Measurements from ENCODE around the gene KCNAB3. TPM values are rescaled to one million over a fixed set of nuclear protein-coding genes. Genes with fewer than 3 reads are reported as not detected.

KCNAB3 gene
- total RNA-seq, 2 donors from 2014 or later, result not detected

DNA sequence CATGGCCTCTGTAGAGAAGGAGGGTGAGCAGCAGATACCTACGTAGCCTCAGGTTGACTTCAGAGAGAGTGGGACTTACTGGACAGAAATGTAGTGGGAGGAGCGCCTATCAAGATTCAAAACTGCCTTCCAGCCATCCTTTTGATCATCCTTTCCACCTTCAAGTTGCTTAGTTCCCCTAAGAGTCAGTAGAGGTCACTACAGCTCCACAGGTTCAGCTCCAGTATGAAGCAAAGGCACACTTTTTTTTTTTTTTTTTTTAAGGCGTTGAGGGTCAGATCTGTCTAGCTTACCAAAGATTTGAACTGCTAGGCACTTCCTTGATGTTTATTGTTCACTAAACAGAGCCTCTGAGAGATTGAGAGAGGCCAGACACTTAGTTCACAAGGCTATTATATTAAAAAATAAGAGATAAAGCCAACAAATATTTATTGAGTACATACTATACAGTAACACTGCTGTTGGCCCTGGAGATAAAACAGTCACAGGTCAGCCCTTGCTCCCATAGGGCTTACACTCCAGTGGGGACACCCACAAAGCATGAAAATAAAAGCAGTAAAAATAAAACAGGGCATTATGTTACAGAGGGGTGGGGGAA lies 16.6 kb downstream of the KCNAB3 start:
- Histone ChIP-seq H3K27me3 (replicated peaks; ENCODE audit: insufficient read depth) (no peaks in the 10 kb centered on the region), H3K9me3 (no peaks in the 10 kb centered on the region), H3K4me1 (ENCODE audit: control insufficient read depth in 1 of 2, low read depth in 2 of 2) (peaks cover 6 to 19% of the 10 kb centered on the region in 2 donors), H3K36me3 (peaks cover 28% of the 10 kb centered on the region), H3K27ac (no peak overlapping the region), H3K4me3 (no peak overlapping the region)
- DNase-seq (ENCODE audit: low spot score) (no peak), ATAC-seq (ENCODE audit: insufficient number of reproducible peaks, low FRiP score, low read depth) (no peak)
- TF ChIP-seq, protein P1, sequence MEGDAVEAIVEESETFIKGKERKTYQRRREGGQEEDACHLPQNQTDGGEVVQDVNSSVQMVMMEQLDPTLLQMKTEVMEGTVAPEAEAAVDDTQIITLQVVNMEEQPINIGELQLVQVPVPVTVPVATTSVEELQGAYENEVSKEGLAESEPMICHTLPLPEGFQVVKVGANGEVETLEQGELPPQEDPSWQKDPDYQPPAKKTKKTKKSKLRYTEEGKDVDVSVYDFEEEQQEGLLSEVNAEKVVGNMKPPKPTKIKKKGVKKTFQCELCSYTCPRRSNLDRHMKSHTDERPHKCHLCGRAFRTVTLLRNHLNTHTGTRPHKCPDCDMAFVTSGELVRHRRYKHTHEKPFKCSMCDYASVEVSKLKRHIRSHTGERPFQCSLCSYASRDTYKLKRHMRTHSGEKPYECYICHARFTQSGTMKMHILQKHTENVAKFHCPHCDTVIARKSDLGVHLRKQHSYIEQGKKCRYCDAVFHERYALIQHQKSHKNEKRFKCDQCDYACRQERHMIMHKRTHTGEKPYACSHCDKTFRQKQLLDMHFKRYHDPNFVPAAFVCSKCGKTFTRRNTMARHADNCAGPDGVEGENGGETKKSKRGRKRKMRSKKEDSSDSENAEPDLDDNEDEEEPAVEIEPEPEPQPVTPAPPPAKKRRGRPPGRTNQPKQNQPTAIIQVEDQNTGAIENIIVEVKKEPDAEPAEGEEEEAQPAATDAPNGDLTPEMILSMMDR (IDR thresholded peaks at IDR 0.05), result peak; percentile 58

DNA sequence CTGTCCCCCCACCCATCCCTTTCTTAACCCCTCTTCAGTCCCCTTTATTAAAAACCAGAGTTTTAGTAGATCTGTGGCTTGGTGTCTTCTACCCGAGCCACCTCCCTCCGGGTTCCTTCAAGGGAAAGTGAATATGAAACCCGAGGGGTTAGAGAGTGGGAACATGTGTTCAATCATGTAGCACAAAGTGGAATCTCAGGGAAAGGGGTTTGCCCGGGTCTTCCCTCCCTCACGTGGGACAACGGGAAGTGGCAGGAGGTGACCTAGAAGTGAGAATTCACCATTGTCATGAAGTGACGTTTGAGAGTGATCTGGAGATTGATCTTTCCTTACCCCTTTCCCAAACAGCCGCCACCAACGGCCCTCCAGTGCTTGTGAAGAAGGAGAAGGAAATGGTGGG lies 18.5 kb downstream of the KCNAB3 start:
- ATAC-seq (ENCODE audit: insufficient number of reproducible peaks, low FRiP score, low read depth) (no peak), DNase-seq (ENCODE audit: low spot score) (no peak)
- TF ChIP-seq, protein P1 (IDR thresholded peaks at IDR 0.05), result no peak
- H3K4me3 ChIP-seq, result no peak overlapping the region
- H3K9me3 ChIP-seq, result no peaks in the 10 kb centered on the region
- no peak overlapping the region for H3K27ac ChIP-seq
- no peaks in the 10 kb centered on the region for H3K27me3 ChIP-seq (replicated peaks; ENCODE audit: insufficient read depth)
- H3K36me3 ChIP-seq, result peaks cover 41% of the 10 kb centered on the region
- H3K4me1 ChIP-seq (ENCODE audit: control insufficient read depth in 1 of 2, low read depth in 2 of 2), result peaks cover 0 to 9% of the 10 kb centered on the region in 2 donors

DNA sequence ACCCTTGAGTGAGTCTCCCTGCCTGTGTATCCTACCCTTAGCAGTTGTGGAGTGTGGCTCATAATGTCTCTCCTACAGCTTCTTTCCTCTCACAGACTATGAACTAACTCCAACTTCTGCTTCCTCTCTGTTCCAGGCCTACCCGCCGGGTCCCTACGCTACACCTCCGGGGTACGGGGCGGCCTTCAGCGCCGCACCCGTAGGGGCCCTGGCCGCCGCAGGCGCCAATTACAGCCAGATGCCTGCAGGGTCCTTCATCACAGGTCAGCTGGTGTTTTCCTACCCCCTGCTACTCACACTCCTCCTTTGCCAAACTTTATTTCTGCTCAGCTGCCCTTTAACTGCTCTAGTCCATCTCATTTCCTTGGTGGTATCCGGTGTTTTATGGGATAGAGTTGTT lies 18.9 kb downstream of the KCNAB3 start:
- H3K4me3 ChIP-seq, result no peak overlapping the region
- no peak for ATAC-seq (ENCODE audit: insufficient number of reproducible peaks, low FRiP score, low read depth)
- peaks cover 45% of the 10 kb centered on the region for H3K36me3 ChIP-seq
- H3K9me3 ChIP-seq, result no peaks in the 10 kb centered on the region
- H3K4me1 ChIP-seq (ENCODE audit: control insufficient read depth in 1 of 2, low read depth in 2 of 2), result peaks cover 0 to 8% of the 10 kb centered on the region in 2 donors
- no peak for DNase-seq (ENCODE audit: low spot score)
- H3K27me3 ChIP-seq (replicated peaks; ENCODE audit: insufficient read depth), result no peaks in the 10 kb centered on the region
- TF ChIP-seq, protein P1 (IDR thresholded peaks at IDR 0.05), result no peak
- no peak overlapping the region for H3K27ac ChIP-seq

DNA sequence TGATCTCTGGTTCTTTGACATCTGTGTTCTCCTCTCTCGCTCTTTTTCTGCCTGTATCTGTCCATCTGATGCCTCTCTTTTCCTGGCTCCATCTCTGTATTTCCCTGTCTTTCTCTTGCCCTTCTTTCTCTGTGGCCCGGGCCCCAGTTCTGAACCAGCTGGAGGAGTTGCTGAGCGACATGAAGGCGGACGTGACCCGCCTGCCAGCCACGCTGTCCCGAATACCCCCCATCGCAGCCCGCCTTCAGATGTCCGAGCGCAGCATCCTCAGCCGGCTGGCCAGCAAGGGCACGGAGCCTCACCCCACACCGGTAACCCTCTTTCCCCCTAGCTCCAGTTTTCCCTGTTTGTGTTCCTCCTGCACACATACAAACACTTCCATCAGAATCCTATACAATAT lies 19.4 kb downstream of the KCNAB3 start:
- peaks cover 49% of the 10 kb centered on the region for H3K36me3 ChIP-seq
- no peak for ATAC-seq (ENCODE audit: insufficient number of reproducible peaks, low FRiP score, low read depth)

DNA sequence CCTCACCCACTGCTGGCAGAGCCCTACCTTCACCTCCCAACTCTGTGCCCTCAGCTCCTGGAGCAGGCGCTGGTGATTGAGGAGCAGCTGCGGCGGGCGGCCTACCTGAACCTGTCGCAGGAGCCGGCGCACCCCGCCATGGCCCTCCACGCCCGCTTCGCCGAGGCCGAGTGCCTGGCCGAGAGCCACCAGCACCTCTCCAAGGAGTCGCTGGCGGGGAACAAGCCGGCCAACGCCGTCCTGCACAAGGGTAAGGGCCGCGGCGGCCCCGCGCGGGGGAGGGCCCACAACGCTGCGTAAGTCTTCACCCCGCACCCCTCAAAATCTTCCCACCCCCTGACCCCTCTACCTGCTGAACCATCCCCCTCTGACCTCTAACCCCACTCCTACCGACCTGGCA lies 20.6 kb downstream of the KCNAB3 start:
- Histone ChIP-seq H3K4me3 (no peak overlapping the region), H3K27ac (no peak overlapping the region), H3K27me3 (replicated peaks; ENCODE audit: insufficient read depth) (no peaks in the 10 kb centered on the region), H3K9me3 (no peaks in the 10 kb centered on the region), H3K36me3 (peaks cover 61% of the 10 kb centered on the region), H3K4me1 (ENCODE audit: control insufficient read depth in 1 of 2, low read depth in 2 of 2) (no peaks in the 10 kb centered on the region)
- TF ChIP-seq, protein P1 (IDR thresholded peaks at IDR 0.05), result no peak
- no peak for ATAC-seq (ENCODE audit: insufficient number of reproducible peaks, low FRiP score, low read depth)
- no peak for DNase-seq (ENCODE audit: low spot score)

More for the DNA sequence above, 19.4 kb downstream of the KCNAB3 start:
- no peaks in the 10 kb centered on the region for H3K27me3 ChIP-seq (replicated peaks; ENCODE audit: insufficient read depth)
- no peak overlapping the region for H3K27ac ChIP-seq
- no peaks in the 10 kb centered on the region for H3K9me3 ChIP-seq
- DNase-seq (ENCODE audit: low spot score), result no peak
- peaks cover 0 to 6% of the 10 kb centered on the region in 2 donors for H3K4me1 ChIP-seq (ENCODE audit: control insufficient read depth in 1 of 2, low read depth in 2 of 2)
- H3K4me3 ChIP-seq, result no peak overlapping the region
- TF ChIP-seq, protein P1 (IDR thresholded peaks at IDR 0.05), result no peak

Measured in thoracic aorta (tissue), 2 donors.